MM.1S (cell line): ENCODE results near the gene RTKN.

ENCODE experiments used
- DNase-seq: peaks from one replicate; pipeline ENCODE4 v3.0.0-alpha.2; 2015
- H2AFZ ChIP-seq: fragments of 300-600 bp; sonication (generic); 2 replicates; pipeline ENCODE4 v1.6.0; 2016; ENCODE audit warnings: antibody characterized with exemption, low read length
- H3F3A ChIP-seq: fragments of 300-600 bp; sonication (generic); 2 replicates; pipeline ENCODE4 v1.6.1; 2016; ENCODE audit warnings: mild to moderate bottlenecking, antibody characterized with exemption, low read length, moderate library complexity, mixed read lengths; ENCODE audit not compliant: insufficient read depth
- H3K27ac ChIP-seq: fragments of 300-600 bp; sonication (generic); 2 replicates; pipeline ENCODE4 v1.5.1; 2016; ENCODE audit warnings: mild to moderate bottlenecking, low read length
- H3K27me3 ChIP-seq: fragments of 300-600 bp; sonication (generic); replicated peaks from 2 replicates; pipeline ENCODE4 v1.6.0; 2016; ENCODE audit warnings: low read length; ENCODE audit not compliant: insufficient read depth
- H3K36me3 ChIP-seq: fragments of 300-600 bp; sonication (generic); replicated peaks from 2 replicates; pipeline ENCODE4 v1.6.1; 2016; ENCODE audit warnings: mild to moderate bottlenecking, low read length, mixed read lengths; ENCODE audit not compliant: insufficient read depth
- H3K4me1 ChIP-seq: fragments of 300-600 bp; sonication (generic); 2 replicates; pipeline ENCODE4 v1.6.1; 2016; ENCODE audit warnings: low read length, mixed read lengths
- H3K4me2 ChIP-seq: fragments of 300-600 bp; sonication (generic); 2 replicates; pipeline ENCODE4 v1.6.0; 2016; ENCODE audit warnings: low read depth, low read length
- H3K4me3 ChIP-seq: fragments of 300-600 bp; sonication (generic); 2 replicates; pipeline ENCODE4 v1.5.1; 2016; ENCODE audit warnings: low read length, mixed read lengths
- H3K79me2 ChIP-seq: fragments of 300-600 bp; sonication (generic); 2 replicates; pipeline ENCODE4 v1.6.1; 2016; ENCODE audit warnings: mixed run types, low read length, mixed read lengths
- H3K9ac ChIP-seq: fragments of 300-600 bp; sonication (generic); 2 replicates; pipeline ENCODE4 v1.6.1; 2016; ENCODE audit warnings: low read length, mixed read lengths
- H3K9me2 ChIP-seq: fragments of 300-600 bp; sonication (generic); replicated peaks from 2 replicates; pipeline ENCODE4 v1.6.1; 2016; ENCODE audit warnings: mild to moderate bottlenecking, low read length, mixed read lengths; ENCODE audit not compliant: insufficient read depth
- H3K9me3 ChIP-seq: fragments of 300-600 bp; sonication (generic); replicated peaks from 2 replicates; pipeline ENCODE4 v1.6.1; 2016; ENCODE audit warnings: mild to moderate bottlenecking, low read length, mixed read lengths; ENCODE audit not compliant: insufficient read depth
- H4K20me1 ChIP-seq: fragments of 300-600 bp; sonication (generic); 2 replicates; pipeline ENCODE4 v1.6.1; 2016; ENCODE audit warnings: mild to moderate bottlenecking, low read length, moderate library complexity, mixed read lengths; ENCODE audit not compliant: insufficient read depth
- EZH2 ChIP-seq: fragments of 300-600 bp; sonication (generic); optimal IDR thresholded peaks from 2 replicates; pipeline ENCODE3; 2017; ENCODE audit warnings: low read depth, mild to moderate bottlenecking, antibody characterized with exemption, low read length, mixed read lengths
- EZH2phosphoT487 ChIP-seq: fragments of 300-600 bp; sonication (generic); IDR thresholded peaks from 2 replicates; pipeline ENCODE4 v1.6.1; 2018; ENCODE audit warnings: antibody characterized with exemption, low read length
- TF ChIP-seq, protein P1 (sequence below): fragments of 300-600 bp; sonication (generic); IDR thresholded peaks from 2 replicates; pipeline ENCODE4 v1.5.1; 2016; ENCODE audit warnings: antibody characterized with exemption, low read length, mixed read lengths

The RTKN gene

DNA sequence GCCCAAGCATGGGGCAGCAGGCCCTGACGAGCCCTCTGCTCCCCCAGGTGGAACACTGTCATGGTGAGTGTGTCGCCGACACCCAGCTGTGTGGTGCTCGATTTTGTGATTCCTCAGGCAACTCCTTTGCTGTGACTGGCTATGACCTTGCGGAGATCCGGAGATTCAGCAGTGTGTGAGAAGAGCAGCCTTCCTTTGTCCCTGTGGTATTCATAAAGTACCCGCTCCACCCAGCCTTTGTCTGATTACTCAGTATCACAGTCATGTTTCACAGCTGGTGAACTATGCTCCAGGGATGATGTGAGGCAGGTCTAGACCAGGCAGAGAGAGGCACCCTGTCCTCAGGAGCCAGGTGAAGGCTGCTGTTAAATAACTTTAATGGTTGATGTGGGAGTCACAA lies 16.2 kb downstream of the RTKN start:
- Histone ChIP-seq H3K4me3 (no peak overlapping the region), H3K4me1 (peaks cover 3% of the 10 kb centered on the region; the same call in 1 of the 2 replicates), H3K36me3 (no peaks in the 10 kb centered on the region), H3K4me2 (no peak overlapping the region), H3K9me2 (no peaks in the 10 kb centered on the region), H3K27me3 (no peaks in the 10 kb centered on the region), H3K79me2 (no peaks in the 10 kb centered on the region), H3F3A (peaks cover 8% of the 10 kb centered on the region; the same call in 1 of the 2 replicates), H3K9ac (no peak overlapping the region), H2AFZ (no peak overlapping the region), H3K9me3 (no peaks in the 10 kb centered on the region), H3K27ac (no peak overlapping the region), H4K20me1 (no peaks in the 10 kb centered on the region)
- TF ChIP-seq, protein P1, sequence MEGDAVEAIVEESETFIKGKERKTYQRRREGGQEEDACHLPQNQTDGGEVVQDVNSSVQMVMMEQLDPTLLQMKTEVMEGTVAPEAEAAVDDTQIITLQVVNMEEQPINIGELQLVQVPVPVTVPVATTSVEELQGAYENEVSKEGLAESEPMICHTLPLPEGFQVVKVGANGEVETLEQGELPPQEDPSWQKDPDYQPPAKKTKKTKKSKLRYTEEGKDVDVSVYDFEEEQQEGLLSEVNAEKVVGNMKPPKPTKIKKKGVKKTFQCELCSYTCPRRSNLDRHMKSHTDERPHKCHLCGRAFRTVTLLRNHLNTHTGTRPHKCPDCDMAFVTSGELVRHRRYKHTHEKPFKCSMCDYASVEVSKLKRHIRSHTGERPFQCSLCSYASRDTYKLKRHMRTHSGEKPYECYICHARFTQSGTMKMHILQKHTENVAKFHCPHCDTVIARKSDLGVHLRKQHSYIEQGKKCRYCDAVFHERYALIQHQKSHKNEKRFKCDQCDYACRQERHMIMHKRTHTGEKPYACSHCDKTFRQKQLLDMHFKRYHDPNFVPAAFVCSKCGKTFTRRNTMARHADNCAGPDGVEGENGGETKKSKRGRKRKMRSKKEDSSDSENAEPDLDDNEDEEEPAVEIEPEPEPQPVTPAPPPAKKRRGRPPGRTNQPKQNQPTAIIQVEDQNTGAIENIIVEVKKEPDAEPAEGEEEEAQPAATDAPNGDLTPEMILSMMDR, result no peak
- TF ChIP-seq EZH2 (no peak), EZH2phosphoT487 (no peak)
- DNase-seq, result no peak

- no peak overlapping the region for H3K9ac ChIP-seq
- H4K20me1 ChIP-seq, result no peaks in the 10 kb centered on the region
- TF ChIP-seq EZH2phosphoT487 (no peak), EZH2 (no peak)
- TF ChIP-seq, protein P1, result no peak
- H2AFZ ChIP-seq, result no peak overlapping the region
- no peaks in the 10 kb centered on the region for H3K9me2 ChIP-seq
- no peak overlapping the region for H3K4me3 ChIP-seq
- H3K27me3 ChIP-seq, result no peaks in the 10 kb centered on the region
- no peaks in the 10 kb centered on the region for H3K79me2 ChIP-seq
- H3K4me1 ChIP-seq, result peaks cover 8% of the 10 kb centered on the region
- no peak overlapping the region for H3K4me2 ChIP-seq
- no peak for DNase-seq
- H3K27ac ChIP-seq, result no peak overlapping the region
- peaks cover 8% of the 10 kb centered on the region; the same call in 1 of the 2 replicates for H3F3A ChIP-seq
- H3K36me3 ChIP-seq, result no peaks in the 10 kb centered on the region
- no peaks in the 10 kb centered on the region for H3K9me3 ChIP-seq
Observed at GRCh38 chr2:74424995-74425406, 16.7 kb downstream of the RTKN start.

- Histone ChIP-seq H3K9me2 (no peaks in the 10 kb centered on the region), H3K79me2 (no peaks in the 10 kb centered on the region), H3K27me3 (no peaks in the 10 kb centered on the region), H3K4me3 (no peak overlapping the region), H3K4me1 (peaks cover 10% of the 10 kb centered on the region), H3K36me3 (no peaks in the 10 kb centered on the region), H4K20me1 (no peaks in the 10 kb centered on the region), H3F3A (peaks cover 8% of the 10 kb centered on the region; the same call in 1 of the 2 replicates), H3K4me2 (no peak overlapping the region), H3K9ac (no peak overlapping the region), H2AFZ (no peak overlapping the region), H3K9me3 (no peaks in the 10 kb centered on the region), H3K27ac (no peak overlapping the region)
- no peak for TF ChIP-seq EZH2
- TF ChIP-seq, protein P1, result no peak
- TF ChIP-seq EZH2phosphoT487, result no peak
- no peak for DNase-seq
Observed at GRCh38 chr2:74424139-74424992, 17.4 kb downstream of the RTKN start.
